Memory B cell (primary cell): Measurements from ENCODE around the gene NUMBL.
"Not testable (repeated sequence)": the region's sequence is repeated elsewhere in the genome, so short reads cannot be mapped to it uniquely, and the experiment has no call there.

ENCODE experiments used
- ATAC-seq: fragments of 150-1000 bp; cut with Tn5 transposase; 2 replicates; pipeline ENCODE4 v1.10.0; 2021; ENCODE audit warnings: low read depth, mild to moderate bottlenecking, moderate library complexity
- DNase-seq, 2 donors: peaks; one replicate each; pipeline ENCODE4 v3.0.0; 2022; ENCODE audit warnings: low spot score in 2 of 2
- H3K27ac Mint-ChIP-seq: one replicate; pipeline ENCODE4 v1.8.0; 2022; ENCODE audit warnings: mild to moderate bottlenecking, moderate library complexity, mixed read lengths
- H3K27me3 Mint-ChIP-seq: one replicate; pipeline ENCODE4 v1.8.0; 2022; ENCODE audit warnings: mixed read lengths
- H3K36me3 Mint-ChIP-seq: one replicate; pipeline ENCODE4 v1.8.0; 2022; ENCODE audit warnings: mild to moderate bottlenecking, mixed read lengths
- H3K4me1 Mint-ChIP-seq: one replicate; pipeline ENCODE4 v1.8.0; 2022; ENCODE audit warnings: mixed read lengths
- H3K4me3 Mint-ChIP-seq: one replicate; pipeline ENCODE4 v1.8.0; 2022; ENCODE audit warnings: mild to moderate bottlenecking, moderate library complexity, mixed read lengths
- H3K9me3 Mint-ChIP-seq: one replicate; pipeline ENCODE4 v1.8.0; 2022; ENCODE audit warnings: mixed read lengths

NUMBL gene

GRCh38 chr19:40629346-40629745, 61.1 kb downstream of the NUMBL start:
- no peak overlapping the region for H3K4me3 Mint-ChIP-seq
- H3K36me3 Mint-ChIP-seq = peaks cover 17% of the 10 kb centered on the region
- H3K27me3 Mint-ChIP-seq = no peaks in the 10 kb centered on the region
- ATAC-seq = no peak
- H3K27ac Mint-ChIP-seq = no peak overlapping the region
- no peak for DNase-seq
- H3K9me3 Mint-ChIP-seq = no peaks in the 10 kb centered on the region
- peaks cover 5% of the 10 kb centered on the region for H3K4me1 Mint-ChIP-seq

DNA sequence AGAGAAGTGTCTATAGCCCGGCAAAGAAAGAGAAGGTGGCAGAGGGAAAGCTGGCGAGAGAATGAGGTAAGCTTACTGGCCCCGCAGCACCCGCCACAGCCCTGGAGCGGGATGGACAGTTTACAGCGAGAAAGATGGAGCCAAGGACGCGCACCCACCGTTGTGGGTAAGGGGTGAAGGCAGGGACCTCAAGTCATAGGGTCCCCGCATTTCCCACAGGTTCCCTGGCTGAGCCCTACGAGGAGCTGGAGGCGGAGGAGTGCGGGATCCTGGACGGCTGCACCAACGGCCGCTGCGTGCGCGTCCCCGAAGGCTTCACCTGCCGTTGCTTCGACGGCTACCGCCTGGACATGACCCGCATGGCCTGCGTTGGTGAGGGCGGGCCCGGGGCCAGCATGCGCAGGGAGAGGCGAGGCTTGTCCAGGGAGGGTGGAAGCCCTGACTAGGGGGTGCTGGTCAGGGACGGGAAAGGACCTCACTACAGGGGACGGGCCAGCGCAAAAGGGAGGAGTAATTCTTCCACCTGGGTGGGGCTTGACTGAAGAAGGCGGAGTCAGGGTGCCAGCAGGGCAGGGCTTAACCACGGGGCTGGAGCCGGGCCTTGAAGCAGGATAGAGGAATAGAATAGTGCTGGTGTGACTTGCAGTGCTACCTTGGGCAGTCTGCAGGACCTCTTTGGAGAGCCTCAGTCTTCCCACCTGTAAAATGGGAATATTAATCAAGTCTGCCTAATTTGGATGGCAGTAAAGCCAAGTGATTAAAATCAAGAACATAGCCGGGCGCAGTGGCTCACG, 62.8 kb downstream of the NUMBL start:
- no peak overlapping the region for H3K4me3 Mint-ChIP-seq
- peaks cover 4% of the 10 kb centered on the region for H3K4me1 Mint-ChIP-seq
- H3K27ac Mint-ChIP-seq = no peak overlapping the region
- ATAC-seq (no peak), DNase-seq (no peak)
- peaks cover 24% of the 10 kb centered on the region for H3K36me3 Mint-ChIP-seq
- H3K27me3 Mint-ChIP-seq = no peaks in the 10 kb centered on the region
- H3K9me3 Mint-ChIP-seq = no peaks in the 10 kb centered on the region

DNA sequence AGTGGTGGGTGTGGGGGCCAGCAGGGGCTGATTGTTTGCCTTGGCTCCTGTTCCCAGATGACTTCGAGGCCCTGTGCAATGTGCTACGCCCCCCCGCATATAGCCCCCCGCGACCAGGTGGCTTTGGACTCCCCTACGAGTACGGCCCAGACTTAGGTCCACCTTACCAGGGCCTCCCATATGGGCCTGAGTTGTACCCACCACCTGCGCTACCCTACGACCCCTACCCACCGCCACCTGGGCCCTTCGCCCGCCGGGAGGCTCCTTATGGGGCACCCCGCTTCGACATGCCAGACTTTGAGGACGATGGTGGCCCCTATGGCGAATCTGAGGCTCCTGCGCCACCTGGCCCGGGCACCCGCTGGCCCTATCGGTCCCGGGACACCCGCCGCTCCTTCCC, 63.5 kb downstream of the NUMBL start:
- Mint-ChIP-seq H3K4me3 (no peak overlapping the region), H3K9me3 (no peaks in the 10 kb centered on the region), H3K36me3 (peaks cover 26% of the 10 kb centered on the region), H3K27ac (no peak overlapping the region), H3K27me3 (no peaks in the 10 kb centered on the region), H3K4me1 (peaks cover 4% of the 10 kb centered on the region)
- no peak for DNase-seq
- no peak for ATAC-seq

GRCh38 chr19:40625406-40626120, 64.9 kb downstream of the NUMBL start:
- Mint-ChIP-seq H3K27ac (peak overlapping the region; percentile 2), H3K9me3 (no peaks in the 10 kb centered on the region), H3K36me3 (peaks cover 32% of the 10 kb centered on the region), H3K27me3 (no peaks in the 10 kb centered on the region), H3K4me1 (peaks cover 4% of the 10 kb centered on the region), H3K4me3 (no peak overlapping the region)
- DNase-seq (no peak), ATAC-seq (no peak)

DNA sequence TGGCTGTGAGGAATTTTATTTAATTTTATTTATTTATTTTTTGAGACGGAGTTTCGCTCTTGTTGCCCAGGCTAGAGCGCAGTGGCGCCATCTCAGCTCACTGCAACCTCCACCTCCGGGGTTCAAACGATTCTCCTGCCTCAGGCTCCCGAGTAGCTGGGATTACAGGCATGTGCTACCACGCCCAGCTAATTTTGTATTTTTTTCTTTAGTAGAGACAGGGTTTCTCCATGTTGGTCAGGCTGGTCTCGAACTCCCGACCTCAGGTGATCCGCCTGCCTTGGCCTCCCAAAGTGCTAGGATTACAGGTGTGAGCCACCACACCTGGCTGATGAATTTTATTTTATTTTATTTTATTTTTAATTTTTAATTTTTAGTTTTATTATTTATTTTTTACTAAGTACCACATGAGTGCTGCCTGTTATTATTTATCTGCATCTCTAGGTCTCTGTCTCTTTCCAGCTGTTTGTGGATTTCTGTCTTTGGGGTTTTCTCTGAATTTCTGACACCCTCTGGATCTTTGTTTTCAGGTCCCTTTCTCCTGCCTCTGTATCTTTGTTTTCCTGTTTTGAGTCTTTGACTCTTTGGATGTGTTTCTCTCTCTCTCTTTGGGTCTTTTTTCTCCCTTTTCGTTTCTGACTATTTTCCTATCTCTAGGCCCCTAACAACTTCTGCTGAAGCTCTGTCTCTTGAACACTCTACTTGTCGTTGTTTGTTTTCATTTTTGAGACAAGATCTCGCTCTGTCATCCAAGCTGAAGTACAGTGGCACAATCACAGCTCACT, 65.9 kb downstream of the NUMBL start:
- not testable (repeated sequence) for H3K4me3 Mint-ChIP-seq, H3K27ac Mint-ChIP-seq, H3K4me1 Mint-ChIP-seq, ATAC-seq, H3K27me3 Mint-ChIP-seq, DNase-seq, H3K9me3 Mint-ChIP-seq
- H3K36me3 Mint-ChIP-seq = peaks cover 32% of the 10 kb centered on the region

GRCh38 chr19:40623403-40624251, 66.8 kb downstream of the NUMBL start:
- no peaks in the 10 kb centered on the region for H3K9me3 Mint-ChIP-seq
- no peak overlapping the region for H3K27ac Mint-ChIP-seq
- peaks cover 2% of the 10 kb centered on the region for H3K4me1 Mint-ChIP-seq
- ATAC-seq (no peak), DNase-seq (no peak)
- H3K27me3 Mint-ChIP-seq = no peaks in the 10 kb centered on the region
- peaks cover 33% of the 10 kb centered on the region for H3K36me3 Mint-ChIP-seq
- no peak overlapping the region for H3K4me3 Mint-ChIP-seq

DNA sequence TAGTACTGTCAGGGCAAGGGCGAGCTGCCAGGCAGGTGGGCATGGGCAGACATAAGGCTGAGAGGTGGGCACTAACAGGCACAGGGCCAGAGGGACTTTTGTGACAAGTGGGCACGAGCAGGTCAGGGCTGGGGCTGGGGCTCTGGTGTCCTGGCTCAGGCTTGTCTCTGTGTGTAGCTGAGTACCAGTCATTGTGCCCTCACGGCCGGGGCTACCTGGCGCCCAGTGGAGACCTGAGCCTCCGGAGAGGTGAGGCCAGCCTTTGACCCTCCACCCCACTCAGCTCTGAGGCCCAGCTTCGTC, 67.7 kb downstream of the NUMBL start:
- DNase-seq (no peak), ATAC-seq (no peak)
- Mint-ChIP-seq H3K27ac (no peak overlapping the region), H3K4me1 (peaks cover 2% of the 10 kb centered on the region), H3K27me3 (no peaks in the 10 kb centered on the region), H3K4me3 (no peak overlapping the region), H3K36me3 (peaks cover 33% of the 10 kb centered on the region), H3K9me3 (no peaks in the 10 kb centered on the region)

DNA sequence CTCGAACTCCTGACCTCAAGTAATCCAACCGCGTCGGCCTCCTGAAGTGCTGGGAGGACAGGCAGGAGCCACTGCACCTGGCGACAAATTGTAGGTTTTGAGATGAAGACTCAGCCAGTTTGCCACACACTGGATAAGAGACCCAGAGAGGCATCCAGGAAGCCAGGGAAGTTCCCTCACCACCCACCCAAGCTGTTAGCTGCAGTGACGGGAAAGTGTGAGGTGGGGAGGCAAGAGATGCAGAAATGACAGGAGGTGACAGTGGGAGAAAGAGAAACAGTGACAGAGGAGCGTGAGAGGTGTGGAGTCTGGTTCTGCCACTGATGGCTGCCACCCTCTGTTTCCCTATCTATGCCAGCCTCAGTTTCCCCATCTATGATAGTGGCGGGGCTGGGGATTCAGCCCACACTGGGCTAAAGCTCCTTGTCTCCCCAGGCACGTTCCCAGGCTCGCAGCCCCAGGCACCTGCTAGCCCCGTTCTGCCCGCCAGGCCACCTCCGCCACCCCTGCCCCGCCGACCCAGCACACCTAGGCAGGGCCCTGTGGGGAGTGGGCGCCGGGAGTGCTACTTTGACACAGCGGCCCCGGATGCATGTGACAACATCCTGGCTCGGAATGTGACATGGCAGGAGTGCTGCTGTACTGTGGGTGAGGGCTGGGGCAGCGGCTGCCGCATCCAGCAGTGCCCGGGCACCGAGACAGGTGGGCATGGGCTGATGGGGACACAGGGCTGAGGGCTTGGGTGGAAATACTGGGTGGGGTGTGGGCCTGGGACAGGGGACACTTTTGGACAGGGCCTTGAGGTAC, 68.3 kb downstream of the NUMBL start:
- DNase-seq = no peak
- no peaks in the 10 kb centered on the region for H3K9me3 Mint-ChIP-seq
- no peak overlapping the region for H3K27ac Mint-ChIP-seq
- H3K4me1 Mint-ChIP-seq = peaks cover 2% of the 10 kb centered on the region
- H3K27me3 Mint-ChIP-seq = no peaks in the 10 kb centered on the region
- H3K4me3 Mint-ChIP-seq = no peak overlapping the region
- H3K36me3 Mint-ChIP-seq = peaks cover 33% of the 10 kb centered on the region
- no peak for ATAC-seq

GRCh38 chr19:40621283-40621682, 69.2 kb downstream of the NUMBL start:
- ATAC-seq (no peak), DNase-seq (no peak)
- Mint-ChIP-seq H3K4me1 (peaks cover 2% of the 10 kb centered on the region), H3K27ac (no peak overlapping the region), H3K36me3 (peaks cover 31% of the 10 kb centered on the region), H3K4me3 (no peak overlapping the region), H3K27me3 (no peaks in the 10 kb centered on the region), H3K9me3 (no peaks in the 10 kb centered on the region)

GRCh38 chr19:40620161-40620485, 70.3 kb downstream of the NUMBL start:
- H3K27me3 Mint-ChIP-seq = no peaks in the 10 kb centered on the region
- H3K4me3 Mint-ChIP-seq = no peak overlapping the region
- peaks cover 6% of the 10 kb centered on the region for H3K4me1 Mint-ChIP-seq
- H3K36me3 Mint-ChIP-seq = peaks cover 28% of the 10 kb centered on the region
- H3K9me3 Mint-ChIP-seq = no peaks in the 10 kb centered on the region
- DNase-seq (no peak), ATAC-seq (no peak)
- H3K27ac Mint-ChIP-seq = peak overlapping the region; percentile 4

DNA sequence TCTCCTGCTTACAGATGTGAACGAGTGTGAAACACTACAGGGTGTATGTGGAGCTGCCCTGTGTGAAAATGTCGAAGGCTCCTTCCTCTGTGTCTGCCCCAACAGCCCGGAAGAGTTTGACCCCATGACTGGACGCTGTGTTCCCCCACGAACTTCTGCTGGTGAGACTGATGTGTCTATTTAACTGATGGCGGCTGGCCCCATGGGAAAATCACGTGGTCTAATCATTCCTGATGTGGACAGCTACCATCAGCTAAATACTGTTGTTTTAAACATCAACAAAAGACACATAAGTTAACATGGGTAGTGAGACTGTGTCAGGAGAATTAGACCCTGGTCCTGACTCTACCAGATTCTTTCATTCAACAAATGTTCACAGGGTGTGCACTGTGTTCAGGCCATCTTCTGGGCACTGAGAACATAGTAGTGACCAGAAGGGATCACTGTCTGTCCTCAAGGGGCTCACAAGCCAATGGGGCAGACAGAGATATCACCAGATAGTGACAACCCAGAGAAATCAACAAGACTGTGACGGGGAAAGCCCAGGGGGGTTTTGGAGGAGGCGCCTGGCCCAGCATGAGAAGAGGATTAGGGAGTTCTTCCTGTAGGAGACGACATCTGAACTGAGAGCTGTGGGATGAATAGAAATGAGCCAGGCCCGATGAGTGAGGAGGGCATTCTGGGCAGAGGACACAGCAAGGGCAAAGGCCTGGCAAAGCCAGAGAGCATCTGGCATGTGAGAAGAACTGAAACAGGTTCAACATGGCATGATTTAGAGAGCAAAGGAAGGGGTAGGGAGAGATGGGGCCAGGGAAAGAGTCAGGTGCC, 70.9 kb downstream of the NUMBL start:
- Mint-ChIP-seq H3K4me1 (peaks cover 9% of the 10 kb centered on the region), H3K27me3 (no peaks in the 10 kb centered on the region), H3K36me3 (peaks cover 24% of the 10 kb centered on the region), H3K4me3 (no peak overlapping the region), H3K27ac (peak overlapping the region; percentile 4), H3K9me3 (no peaks in the 10 kb centered on the region)
- DNase-seq = no peak
- no peak for ATAC-seq

DNA sequence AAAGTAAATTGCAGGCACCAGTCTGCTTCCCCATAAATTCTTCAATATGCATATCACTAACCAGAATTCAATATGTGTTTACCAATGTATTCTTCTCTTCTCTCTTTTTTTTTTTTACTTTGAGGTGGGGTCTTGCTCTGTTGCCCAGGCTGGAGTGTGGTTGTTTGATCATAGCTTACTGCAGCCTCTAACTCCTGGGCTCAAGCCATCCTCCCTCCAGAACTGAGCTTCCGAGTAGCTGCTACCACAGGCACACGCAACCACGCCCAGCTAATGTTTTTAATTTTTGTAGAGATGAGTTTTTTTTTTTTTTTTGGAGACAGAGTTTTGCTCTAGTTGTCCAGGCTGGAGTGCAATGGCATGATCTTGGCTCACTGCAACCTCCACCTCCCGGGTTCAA, 72.5 kb downstream of the NUMBL start:
- ATAC-seq (no peak), DNase-seq (no peak)
- Mint-ChIP-seq H3K36me3 (peaks cover 18% of the 10 kb centered on the region), H3K4me1 (peaks cover 19% of the 10 kb centered on the region), H3K27me3 (no peaks in the 10 kb centered on the region), H3K4me3 (no peak overlapping the region), H3K27ac (no peak overlapping the region), H3K9me3 (no peaks in the 10 kb centered on the region)
